Cardiac fibroblast (primary cell): Measurements from ENCODE around the gene PDLIM5.
"Not testable (repeated sequence)": the region's sequence is repeated elsewhere in the genome, so short reads cannot be mapped to it uniquely, and the experiment has no call there.

ENCODE experiments used
- DNase-seq, 2 donors: peaks; one replicate each; pipeline versions ENCODE4 v3.0.0 to v3.0.0-alpha.2; 2010; ENCODE audit warnings: low read depth in 2 of 2
- H3K4me3 ChIP-seq, 2 donors: replicated peaks in 1 of 2; 1 replicate in 1 of 2; 2 replicates in 1 of 2; pipeline ENCODE4 v1.5.1; 2011; ENCODE audit warnings: low read depth in 2 of 2, low read length in 2 of 2, mild to moderate bottlenecking in 2 of 2, moderate library complexity in 1 of 2
- TF ChIP-seq, protein P1 (sequence below): IDR thresholded peaks from one replicate; pipeline ENCODE4 v1.5.1; 2011; ENCODE audit warnings: low read depth, mild to moderate bottlenecking, low read length, inconsistent platforms

PDLIM5 gene

GRCh38 chr4:94610145-94610544, 158.4 kb downstream of the PDLIM5 start:
- H3K4me3 ChIP-seq = no peak overlapping the region
- TF ChIP-seq, protein P1, sequence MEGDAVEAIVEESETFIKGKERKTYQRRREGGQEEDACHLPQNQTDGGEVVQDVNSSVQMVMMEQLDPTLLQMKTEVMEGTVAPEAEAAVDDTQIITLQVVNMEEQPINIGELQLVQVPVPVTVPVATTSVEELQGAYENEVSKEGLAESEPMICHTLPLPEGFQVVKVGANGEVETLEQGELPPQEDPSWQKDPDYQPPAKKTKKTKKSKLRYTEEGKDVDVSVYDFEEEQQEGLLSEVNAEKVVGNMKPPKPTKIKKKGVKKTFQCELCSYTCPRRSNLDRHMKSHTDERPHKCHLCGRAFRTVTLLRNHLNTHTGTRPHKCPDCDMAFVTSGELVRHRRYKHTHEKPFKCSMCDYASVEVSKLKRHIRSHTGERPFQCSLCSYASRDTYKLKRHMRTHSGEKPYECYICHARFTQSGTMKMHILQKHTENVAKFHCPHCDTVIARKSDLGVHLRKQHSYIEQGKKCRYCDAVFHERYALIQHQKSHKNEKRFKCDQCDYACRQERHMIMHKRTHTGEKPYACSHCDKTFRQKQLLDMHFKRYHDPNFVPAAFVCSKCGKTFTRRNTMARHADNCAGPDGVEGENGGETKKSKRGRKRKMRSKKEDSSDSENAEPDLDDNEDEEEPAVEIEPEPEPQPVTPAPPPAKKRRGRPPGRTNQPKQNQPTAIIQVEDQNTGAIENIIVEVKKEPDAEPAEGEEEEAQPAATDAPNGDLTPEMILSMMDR = no peak
- no peak for DNase-seq

- TF ChIP-seq, protein P1 = no peak
- DNase-seq = no peak
- H3K4me3 ChIP-seq = no peak overlapping the region
Measured at GRCh38 chr4:94613248-94613647, 161.5 kb downstream of the PDLIM5 start.

GRCh38 chr4:94615451-94615850, 163.7 kb downstream of the PDLIM5 start:
- TF ChIP-seq, protein P1 = no peak

DNA sequence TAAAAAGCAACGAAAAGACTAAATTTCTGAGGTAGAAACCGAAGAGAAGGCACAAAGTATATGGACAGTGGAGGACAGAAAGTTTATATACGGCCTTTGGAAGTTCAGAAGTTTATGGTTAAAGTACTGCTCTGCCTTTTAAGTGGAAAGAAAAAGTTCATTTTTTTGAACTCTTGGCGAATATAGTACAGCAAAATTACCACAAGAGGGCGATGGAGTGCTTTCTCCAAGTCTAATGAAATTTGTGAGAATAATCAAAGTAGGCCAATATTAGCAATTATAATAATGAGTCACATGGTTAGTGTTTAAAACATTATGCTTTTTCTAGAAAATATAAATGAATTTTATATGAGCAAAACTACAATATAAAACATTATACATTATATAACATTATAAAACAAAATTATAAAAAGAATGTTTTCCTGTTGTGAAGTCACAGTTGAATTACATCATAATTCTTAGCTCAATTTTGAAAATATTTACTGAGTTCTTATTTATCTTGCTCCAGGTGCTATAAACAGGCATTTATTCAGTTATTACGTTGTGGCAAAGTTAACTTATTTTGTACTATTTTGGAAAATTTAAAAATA, 169.8 kb downstream of the PDLIM5 start:
- no peak overlapping the region for H3K4me3 ChIP-seq
- TF ChIP-seq, protein P1 = peak; percentile 67
- DNase-seq = peak; percentile 66 to 73

More at GRCh38 chr4:94615451-94615850, 163.7 kb downstream of the PDLIM5 start:
- H3K4me3 ChIP-seq = no peak overlapping the region
- no peak for DNase-seq

- DNase-seq = no peak
- H3K4me3 ChIP-seq = no peak overlapping the region
- TF ChIP-seq, protein P1 = no peak
Measured at GRCh38 chr4:94623126-94623911, 171.6 kb downstream of the PDLIM5 start.

DNA sequence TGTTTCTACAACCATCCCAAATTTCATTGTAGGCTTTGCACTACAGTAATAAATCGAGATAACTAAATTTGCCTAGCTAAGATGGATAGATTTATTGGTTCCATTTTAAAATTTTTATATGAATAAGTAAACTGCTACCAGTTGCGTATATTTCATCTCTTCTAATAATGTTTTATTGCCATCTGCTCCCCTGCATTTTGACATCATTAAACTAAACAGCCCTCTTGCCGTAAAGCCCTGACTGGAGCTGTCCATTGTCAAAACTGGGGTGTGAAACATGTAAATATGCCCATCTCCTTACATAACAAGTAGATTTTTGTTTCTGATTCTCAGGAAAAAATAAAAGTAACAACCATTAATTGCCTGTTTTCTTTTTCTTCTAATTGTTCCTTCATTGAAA, 175.2 kb downstream of the PDLIM5 start:
- no peak for DNase-seq
- no peak overlapping the region for H3K4me3 ChIP-seq
- TF ChIP-seq, protein P1 = no peak

DNA sequence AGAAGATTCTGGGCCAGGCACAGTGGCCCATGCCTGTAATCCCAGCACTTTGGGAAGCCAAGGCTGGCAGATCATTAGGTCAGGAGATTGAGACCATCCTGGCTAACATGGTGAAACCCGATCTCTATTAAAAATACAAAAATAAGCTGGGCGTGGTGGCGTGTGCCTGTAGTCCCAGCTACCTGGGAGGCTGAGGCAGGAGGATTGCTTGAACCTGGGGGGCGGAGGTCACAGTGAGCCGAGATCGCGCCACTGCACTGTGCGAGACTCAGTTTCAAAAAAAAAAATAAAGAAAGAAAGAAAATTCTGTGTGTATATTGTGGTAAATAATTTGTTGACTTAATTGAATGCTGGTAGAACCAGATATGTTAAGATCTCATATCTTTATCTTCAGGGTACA, 177.3 kb downstream of the PDLIM5 start:
- DNase-seq, H3K4me3 ChIP-seq: not testable (repeated sequence)
